ENCODE results near the gene PGGHG. TPM values are rescaled to one million over a fixed set of nuclear protein-coding genes. Genes with fewer than 3 reads are reported as not detected.

PGGHG gene
- total and polyA plus RNA-seq, 8 donors: 3.5 to 44.0 (median 16.2) TPM

- H3K27me3 ChIP-seq: peaks cover 12 to 28% (median 23%) of the 10 kb centered on the region in 3 donors
- H3K27ac ChIP-seq: no peak overlapping the region
- DNase-seq: no peak
- H3K4me1 ChIP-seq: peaks cover 6 to 35% (median 26%) of the 10 kb centered on the region in 4 donors
- H3K9me3 ChIP-seq: no peaks in the 10 kb centered on the region
- no peaks in the 10 kb centered on the region for H3K36me3 ChIP-seq
- TF ChIP-seq EP300 (IDR thresholded peaks at IDR 0.05): no peak
- TF ChIP-seq POLR2AphosphoS5 (IDR thresholded peaks at IDR 0.05): no peak
- TF ChIP-seq CTCF (IDR thresholded peaks at IDR 0.05): no peak
- TF ChIP-seq POLR2A (IDR thresholded peaks at IDR 0.05): no peak
- 75 to 86% (median 85%) methylated on average over 12 of the region's 12 CpGs for WGBS, 5 donors
- H3K4me3 ChIP-seq: no peak overlapping the region
- intact Hi-C loops (cut with DNase I; ENCODE audit: low total_unique reads): no loop called here
Measured at GRCh38 chr11:303363-303762, 14.4 kb downstream of the PGGHG start.

- DNase-seq: no peak
- H3K27ac ChIP-seq: no peak overlapping the region
- peaks cover 8 to 20% (median 15%) of the 10 kb centered on the region in 3 donors for H3K27me3 ChIP-seq
- H3K9me3 ChIP-seq: no peaks in the 10 kb centered on the region
- TF ChIP-seq POLR2A (IDR thresholded peaks at IDR 0.05) (no peak), POLR2AphosphoS5 (IDR thresholded peaks at IDR 0.05) (no peak), EP300 (IDR thresholded peaks at IDR 0.05) (no peak), CTCF (IDR thresholded peaks at IDR 0.05) (no peak)
- WGBS, 5 donors: 72 to 89% (median 78%) methylated on average over 17 to 52 of the region's 52 CpGs
- peaks cover 6 to 39% (median 26%) of the 10 kb centered on the region in 4 donors for H3K4me1 ChIP-seq
- H3K4me3 ChIP-seq: no peak overlapping the region
- intact Hi-C loops (cut with DNase I; ENCODE audit: low total_unique reads): no loop called here
- no peaks in the 10 kb centered on the region for H3K36me3 ChIP-seq
Measured at GRCh38 chr11:304061-304506, 15.2 kb downstream of the PGGHG start.

- intact Hi-C loops (cut with DNase I; ENCODE audit: low total_unique reads): no loop called here
- no peak for TF ChIP-seq POLR2AphosphoS5 (IDR thresholded peaks at IDR 0.05)
- peak in 4 of 7 experiments; percentile 48 to 72 (median 60) for TF ChIP-seq CTCF (IDR thresholded peaks at IDR 0.05)
- H3K27me3 ChIP-seq: peaks cover 0 to 9% (median 4%) of the 10 kb centered on the region in 3 donors
- DNase-seq: peak; percentile 65 to 90
- H3K4me1 ChIP-seq: peaks cover 6 to 48% (median 29%) of the 10 kb centered on the region in 4 donors
- H3K27ac ChIP-seq: peak overlapping the region in 2 of 5 donors; percentile 92 to 93
- no peaks in the 10 kb centered on the region for H3K36me3 ChIP-seq
- WGBS, 5 donors: 25 to 28% (median 28%) methylated on average over 19 of the region's 19 CpGs
- H3K4me3 ChIP-seq: no peak overlapping the region
- H3K9me3 ChIP-seq: no peaks in the 10 kb centered on the region
Measured at GRCh38 chr11:304915-305843, 16.3 kb downstream of the PGGHG start.

- no peak for DNase-seq
- TF ChIP-seq CTCF (IDR thresholded peaks at IDR 0.05) (no peak), POLR2A (IDR thresholded peaks at IDR 0.05) (no peak)
- H3K36me3 ChIP-seq: no peaks in the 10 kb centered on the region
- peaks cover 0 to 3% (median 0%) of the 10 kb centered on the region in 3 donors for H3K27me3 ChIP-seq
- WGBS, 5 donors: 86 to 90% (median 88%) methylated on average over 10 of the region's 10 CpGs
- intact Hi-C loops (cut with DNase I; ENCODE audit: low total_unique reads): no loop called here
- peaks cover 6 to 48% (median 27%) of the 10 kb centered on the region in 4 donors for H3K4me1 ChIP-seq
- H3K9me3 ChIP-seq: no peaks in the 10 kb centered on the region
- H3K27ac ChIP-seq: peak overlapping the region in 3 of 5 donors; percentile 77 to 93 (median 92)
- no peak overlapping the region for H3K4me3 ChIP-seq
Measured at GRCh38 chr11:305844-306211, 16.9 kb downstream of the PGGHG start.

Data from stomach (tissue), 9 donors.